Measurements from ENCODE around the gene FAM222B. TPM values are rescaled to one million over a fixed set of nuclear protein-coding genes. Genes with fewer than 3 reads are reported as not detected.
A peak's percentile ranks its signal among the peaks of the same experiment; 100 is the strongest.

Gene FAM222B
- total and polyA plus RNA-seq, 9 of the 15 experiments (the other 6 are each of a cell fraction or from before 2014, with no cell fraction given): 4.0 to 34.6 (median 7.5) TPM

DNA sequence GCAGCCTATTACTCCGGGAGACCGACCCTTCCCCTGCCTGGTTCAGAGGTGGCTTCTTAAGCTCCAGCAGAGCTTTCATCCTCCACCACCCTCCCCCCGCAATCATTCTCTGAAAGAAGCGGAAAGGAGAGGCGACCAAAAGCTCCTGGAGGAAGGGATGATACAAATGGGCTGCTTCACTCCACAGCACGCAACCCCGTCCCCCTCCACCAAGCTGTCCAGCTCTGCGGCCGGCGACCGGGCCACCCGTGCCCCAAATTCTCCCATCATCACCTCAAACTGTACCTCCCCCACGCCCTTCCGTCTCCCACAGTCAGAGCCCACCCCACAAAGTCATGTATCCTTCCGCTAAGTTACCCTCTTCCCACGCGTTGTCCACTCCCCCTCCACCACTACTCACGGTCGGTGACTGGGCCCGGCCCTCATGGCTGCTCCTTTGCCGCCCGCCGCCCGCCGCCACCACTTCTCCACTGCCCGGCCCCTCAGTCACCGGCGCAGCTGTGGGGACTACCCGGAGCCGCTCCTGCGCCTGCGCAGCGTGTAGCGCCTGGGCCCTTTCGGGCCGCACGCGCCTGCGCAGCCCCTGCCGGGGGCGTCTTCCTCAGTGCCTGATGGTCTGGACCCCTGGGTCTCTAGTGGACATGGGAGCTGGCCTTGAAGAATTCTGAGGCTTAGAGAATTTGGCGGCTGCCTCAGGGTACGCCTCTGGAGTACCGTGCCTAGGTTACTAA, at the start of gene FAM222B (continued):
- TF ChIP-seq, protein P1, sequence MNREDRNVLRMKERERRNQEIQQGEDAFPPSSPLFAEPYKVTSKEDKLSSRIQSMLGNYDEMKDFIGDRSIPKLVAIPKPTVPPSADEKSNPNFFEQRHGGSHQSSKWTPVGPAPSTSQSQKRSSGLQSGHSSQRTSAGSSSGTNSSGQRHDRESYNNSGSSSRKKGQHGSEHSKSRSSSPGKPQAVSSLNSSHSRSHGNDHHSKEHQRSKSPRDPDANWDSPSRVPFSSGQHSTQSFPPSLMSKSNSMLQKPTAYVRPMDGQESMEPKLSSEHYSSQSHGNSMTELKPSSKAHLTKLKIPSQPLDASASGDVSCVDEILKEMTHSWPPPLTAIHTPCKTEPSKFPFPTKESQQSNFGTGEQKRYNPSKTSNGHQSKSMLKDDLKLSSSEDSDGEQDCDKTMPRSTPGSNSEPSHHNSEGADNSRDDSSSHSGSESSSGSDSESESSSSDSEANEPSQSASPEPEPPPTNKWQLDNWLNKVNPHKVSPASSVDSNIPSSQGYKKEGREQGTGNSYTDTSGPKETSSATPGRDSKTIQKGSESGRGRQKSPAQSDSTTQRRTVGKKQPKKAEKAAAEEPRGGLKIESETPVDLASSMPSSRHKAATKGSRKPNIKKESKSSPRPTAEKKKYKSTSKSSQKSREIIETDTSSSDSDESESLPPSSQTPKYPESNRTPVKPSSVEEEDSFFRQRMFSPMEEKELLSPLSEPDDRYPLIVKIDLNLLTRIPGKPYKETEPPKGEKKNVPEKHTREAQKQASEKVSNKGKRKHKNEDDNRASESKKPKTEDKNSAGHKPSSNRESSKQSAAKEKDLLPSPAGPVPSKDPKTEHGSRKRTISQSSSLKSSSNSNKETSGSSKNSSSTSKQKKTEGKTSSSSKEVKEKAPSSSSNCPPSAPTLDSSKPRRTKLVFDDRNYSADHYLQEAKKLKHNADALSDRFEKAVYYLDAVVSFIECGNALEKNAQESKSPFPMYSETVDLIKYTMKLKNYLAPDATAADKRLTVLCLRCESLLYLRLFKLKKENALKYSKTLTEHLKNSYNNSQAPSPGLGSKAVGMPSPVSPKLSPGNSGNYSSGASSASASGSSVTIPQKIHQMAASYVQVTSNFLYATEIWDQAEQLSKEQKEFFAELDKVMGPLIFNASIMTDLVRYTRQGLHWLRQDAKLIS (CRISPR knock-in tag; IDR thresholded peaks at IDR 0.05): no peak
- TF ChIP-seq, protein P2, sequence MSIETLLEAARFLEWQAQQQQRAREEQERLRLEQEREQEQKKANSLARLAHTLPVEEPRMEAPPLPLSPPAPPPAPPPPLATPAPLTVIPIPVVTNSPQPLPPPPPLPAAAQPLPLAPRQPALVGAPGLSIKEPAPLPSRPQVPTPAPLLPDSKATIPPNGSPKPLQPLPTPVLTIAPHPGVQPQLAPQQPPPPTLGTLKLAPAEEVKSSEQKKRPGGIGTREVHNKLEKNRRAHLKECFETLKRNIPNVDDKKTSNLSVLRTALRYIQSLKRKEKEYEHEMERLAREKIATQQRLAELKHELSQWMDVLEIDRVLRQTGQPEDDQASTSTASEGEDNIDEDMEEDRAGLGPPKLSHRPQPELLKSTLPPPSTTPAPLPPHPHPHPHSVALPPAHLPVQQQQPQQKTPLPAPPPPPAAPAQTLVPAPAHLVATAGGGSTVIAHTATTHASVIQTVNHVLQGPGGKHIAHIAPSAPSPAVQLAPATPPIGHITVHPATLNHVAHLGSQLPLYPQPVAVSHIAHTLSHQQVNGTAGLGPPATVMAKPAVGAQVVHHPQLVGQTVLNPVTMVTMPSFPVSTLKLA (conservative IDR thresholded peaks at IDR 0.05): peak; percentile 66 to 82
- TF ChIP-seq ZNF644 (tag; IDR thresholded peaks at IDR 0.05; ENCODE audit: low read depth) (no peak), ILK (tag; IDR thresholded peaks at IDR 0.05; ENCODE audit: borderline replicate concordance, low read depth) (no peak), ARID2 (IDR thresholded peaks at IDR 0.05) (peak; percentile 62; the same call in 1 of the 2 replicates), SMAD2 (IDR thresholded peaks at IDR 0.05; ENCODE audit: low read depth, low read length) (no peak), KDM1A (IDR thresholded peaks at IDR 0.05) (peak in 1 of 2 experiments; percentile 22; a peak in 1 of 4 replicates), ZNF263 (CRISPR knock-in tag; IDR thresholded peaks at IDR 0.05; ENCODE audit: borderline replicate concordance) (peak; percentile 41; the same call in 1 of the 2 replicates), RNF2 (IDR thresholded peaks at IDR 0.05) (no peak), KLF1 (tag; IDR thresholded peaks at IDR 0.05) (no peak), CCNT2 (IDR thresholded peaks at IDR 0.05; ENCODE audit: borderline replicate concordance, extremely low read depth, insufficient read length, low read depth, low read length) (peak; percentile 48), NFIC (IDR thresholded peaks at IDR 0.05) (peak; percentile 65), ZNF184 (CRISPR knock-in tag; IDR thresholded peaks at IDR 0.05) (no peak), TAL1 (IDR thresholded peaks at IDR 0.05) (0 out of 2 replicates have a peak, but pooled peaks have one; percentile 6), STAG1 (CRISPR knock-in tag; IDR thresholded peaks at IDR 0.05; ENCODE audit: borderline replicate concordance) (no peak), NRF1 (conservative IDR thresholded peaks at IDR 0.05 in 1 of 2, IDR thresholded peaks at IDR 0.05 in 1 of 2) (peak; percentile 100)
- TF ChIP-seq, protein P3, sequence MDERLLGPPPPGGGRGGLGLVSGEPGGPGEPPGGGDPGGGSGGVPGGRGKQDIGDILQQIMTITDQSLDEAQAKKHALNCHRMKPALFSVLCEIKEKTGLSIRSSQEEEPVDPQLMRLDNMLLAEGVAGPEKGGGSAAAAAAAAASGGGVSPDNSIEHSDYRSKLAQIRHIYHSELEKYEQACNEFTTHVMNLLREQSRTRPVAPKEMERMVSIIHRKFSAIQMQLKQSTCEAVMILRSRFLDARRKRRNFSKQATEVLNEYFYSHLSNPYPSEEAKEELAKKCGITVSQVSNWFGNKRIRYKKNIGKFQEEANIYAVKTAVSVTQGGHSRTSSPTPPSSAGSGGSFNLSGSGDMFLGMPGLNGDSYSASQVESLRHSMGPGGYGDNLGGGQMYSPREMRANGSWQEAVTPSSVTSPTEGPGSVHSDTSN (CRISPR knock-in tag; IDR thresholded peaks at IDR 0.05; ENCODE audit: low read depth): no peak
- TF ChIP-seq, protein P3 (tag; conservative IDR thresholded peaks at IDR 0.05; ENCODE audit: low read depth): no peak
- TF ChIP-seq, protein P4, sequence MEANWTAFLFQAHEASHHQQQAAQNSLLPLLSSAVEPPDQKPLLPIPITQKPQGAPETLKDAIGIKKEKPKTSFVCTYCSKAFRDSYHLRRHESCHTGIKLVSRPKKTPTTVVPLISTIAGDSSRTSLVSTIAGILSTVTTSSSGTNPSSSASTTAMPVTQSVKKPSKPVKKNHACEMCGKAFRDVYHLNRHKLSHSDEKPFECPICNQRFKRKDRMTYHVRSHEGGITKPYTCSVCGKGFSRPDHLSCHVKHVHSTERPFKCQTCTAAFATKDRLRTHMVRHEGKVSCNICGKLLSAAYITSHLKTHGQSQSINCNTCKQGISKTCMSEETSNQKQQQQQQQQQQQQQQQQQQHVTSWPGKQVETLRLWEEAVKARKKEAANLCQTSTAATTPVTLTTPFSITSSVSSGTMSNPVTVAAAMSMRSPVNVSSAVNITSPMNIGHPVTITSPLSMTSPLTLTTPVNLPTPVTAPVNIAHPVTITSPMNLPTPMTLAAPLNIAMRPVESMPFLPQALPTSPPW (CRISPR knock-in tag; IDR thresholded peaks at IDR 0.05): peak; percentile 89

All from K562 (cell line).